ENCODE results near the gene WWOX. TPM values are rescaled to one million over a fixed set of nuclear protein-coding genes. Genes with fewer than 3 reads are reported as not detected.

The WWOX gene
- total and polyA plus RNA-seq, 2 of the 4 experiments (the other 2 are of a cell fraction), result 2.7 to 5.4 TPM

GRCh38 chr16:79172976-79173500 is 1073.6 kb downstream of the WWOX start:
- dilution Hi-C loops (cut with HindIII; ENCODE audit: low sequenced_read_pairs, unreplicated experiment), result no loop called here

More at GRCh38 chr16:79172976-79173500, 1073.6 kb downstream of the WWOX start:
- Histone ChIP-seq H2BK20ac (ENCODE audit: low read depth, low read length) (no peak overlapping the region), H2BK5ac (ENCODE audit: low read depth, low read length, poor library complexity, severe bottlenecking) (no peak overlapping the region), H4K8ac (ENCODE audit: low read depth in 2 of 2, low read length in 2 of 2) (no peak overlapping the region), H3K9me1 (ENCODE audit: insufficient read depth, low read length) (no peaks in the 10 kb centered on the region), H3K27me3 (ENCODE audit: control insufficient read depth, insufficient read depth, low read length) (no peaks in the 10 kb centered on the region), H3K14ac (replicated peaks; ENCODE audit: low read depth, low read length) (no peak overlapping the region), H2BK15ac (ENCODE audit: low read depth, low read length) (no peak overlapping the region), H3K9ac (ENCODE audit: low read depth, low read length) (no peak overlapping the region), H2AK9ac (replicated peaks; ENCODE audit: low read depth, low read length, poor library complexity) (no peak overlapping the region), H2AK5ac (ENCODE audit: low read depth, low read length) (no peak overlapping the region), H3K56ac (ENCODE audit: extremely low read depth, insufficient read depth, low read length) (no peak overlapping the region), H3K4ac (ENCODE audit: low read depth, low read length) (no peak overlapping the region), H3K79me1 (ENCODE audit: low read depth in 1 of 2, low read length in 2 of 2) (no peaks in the 10 kb centered on the region), H3K9me3 (ENCODE audit: control insufficient read depth, insufficient read depth, low read length) (peaks cover 36% of the 10 kb centered on the region), H2AFZ (replicated peaks; ENCODE audit: low read length, poor library complexity) (no peak overlapping the region), H2BK120ac (ENCODE audit: low read depth, low read length) (no peak overlapping the region), H4K91ac (ENCODE audit: insufficient read depth, low read depth, low read length) (no peak overlapping the region), H3K27ac (ENCODE audit: insufficient read depth, low read length) (no peak overlapping the region), H3K36me3 (ENCODE audit: control insufficient read depth, insufficient read depth, low read length) (no peaks in the 10 kb centered on the region), H3K23ac (ENCODE audit: low read depth, low read length) (no peak overlapping the region), H3K18ac (ENCODE audit: low read depth, low read length) (no peak overlapping the region), H4K20me1 (ENCODE audit: insufficient read depth, low read length) (no peaks in the 10 kb centered on the region), H4K5ac (ENCODE audit: low read depth, low read length) (no peak overlapping the region), H3K4me1 (ENCODE audit: control insufficient read depth, insufficient read depth, low read length) (no peaks in the 10 kb centered on the region), H3K4me3 (ENCODE audit: insufficient read depth, low read depth, low read length) (no peak overlapping the region), H3K4me2 (ENCODE audit: low read depth, low read length) (no peak overlapping the region)
- TF ChIP-seq RAD21 (IDR thresholded peaks at IDR 0.05; ENCODE audit: low read length) (no peak), MXI1 (IDR thresholded peaks at IDR 0.05; ENCODE audit: borderline replicate concordance, low read depth, low read length) (no peak), NFE2L2 (IDR thresholded peaks at IDR 0.05; ENCODE audit: low read depth, low read length) (no peak), MAZ (IDR thresholded peaks at IDR 0.05; ENCODE audit: borderline replicate concordance, low read depth, low read length) (no peak), CHD1 (IDR thresholded peaks at IDR 0.05; ENCODE audit: low read depth, low read length) (no peak), ELK1 (IDR thresholded peaks at IDR 0.05; ENCODE audit: borderline replicate concordance, low read depth, low read length) (no peak), MAFK (IDR thresholded peaks at IDR 0.05; ENCODE audit: low read depth, low read length) (no peak), BHLHE40 (IDR thresholded peaks at IDR 0.05; ENCODE audit: low read depth, low read length) (no peak), FOS (IDR thresholded peaks at IDR 0.05; ENCODE audit: low read depth, low read length) (no peak), SMC3 (IDR thresholded peaks at IDR 0.05; ENCODE audit: low read depth, low read length) (no peak), RCOR1 (IDR thresholded peaks at IDR 0.05; ENCODE audit: insufficient replicate concordance, low read length) (no peak), POLR2A (IDR thresholded peaks at IDR 0.05; ENCODE audit: low read depth, low read length) (no peak), CEBPB (IDR thresholded peaks at IDR 0.05; ENCODE audit: low read depth, low read length) (no peak)
- TF ChIP-seq, protein P1, sequence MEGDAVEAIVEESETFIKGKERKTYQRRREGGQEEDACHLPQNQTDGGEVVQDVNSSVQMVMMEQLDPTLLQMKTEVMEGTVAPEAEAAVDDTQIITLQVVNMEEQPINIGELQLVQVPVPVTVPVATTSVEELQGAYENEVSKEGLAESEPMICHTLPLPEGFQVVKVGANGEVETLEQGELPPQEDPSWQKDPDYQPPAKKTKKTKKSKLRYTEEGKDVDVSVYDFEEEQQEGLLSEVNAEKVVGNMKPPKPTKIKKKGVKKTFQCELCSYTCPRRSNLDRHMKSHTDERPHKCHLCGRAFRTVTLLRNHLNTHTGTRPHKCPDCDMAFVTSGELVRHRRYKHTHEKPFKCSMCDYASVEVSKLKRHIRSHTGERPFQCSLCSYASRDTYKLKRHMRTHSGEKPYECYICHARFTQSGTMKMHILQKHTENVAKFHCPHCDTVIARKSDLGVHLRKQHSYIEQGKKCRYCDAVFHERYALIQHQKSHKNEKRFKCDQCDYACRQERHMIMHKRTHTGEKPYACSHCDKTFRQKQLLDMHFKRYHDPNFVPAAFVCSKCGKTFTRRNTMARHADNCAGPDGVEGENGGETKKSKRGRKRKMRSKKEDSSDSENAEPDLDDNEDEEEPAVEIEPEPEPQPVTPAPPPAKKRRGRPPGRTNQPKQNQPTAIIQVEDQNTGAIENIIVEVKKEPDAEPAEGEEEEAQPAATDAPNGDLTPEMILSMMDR (conservative IDR thresholded peaks at IDR 0.05; ENCODE audit: low read depth, low read length), result no peak
- TF ChIP-seq, protein P2, sequence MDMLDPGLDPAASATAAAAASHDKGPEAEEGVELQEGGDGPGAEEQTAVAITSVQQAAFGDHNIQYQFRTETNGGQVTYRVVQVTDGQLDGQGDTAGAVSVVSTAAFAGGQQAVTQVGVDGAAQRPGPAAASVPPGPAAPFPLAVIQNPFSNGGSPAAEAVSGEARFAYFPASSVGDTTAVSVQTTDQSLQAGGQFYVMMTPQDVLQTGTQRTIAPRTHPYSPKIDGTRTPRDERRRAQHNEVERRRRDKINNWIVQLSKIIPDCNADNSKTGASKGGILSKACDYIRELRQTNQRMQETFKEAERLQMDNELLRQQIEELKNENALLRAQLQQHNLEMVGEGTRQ (IDR thresholded peaks at IDR 0.05; ENCODE audit: low read depth, low read length), result no peak
- POLR2A ChIA-PET (ENCODE audit: unreplicated experiment), result no interaction called here
- CTCF ChIA-PET, result no interaction called here
- intact Hi-C loops (cut with micrococcal nuclease) (no loop called here), in situ Hi-C loops (cut with MboI; ENCODE audit: low sequenced_read_pairs) (no loop called here)
- DNase-seq (no peak), ATAC-seq (ENCODE audit: low read depth) (no peak)
- BruUV-seq (replicated peaks), result no TSS peak
- WGBS, 2 experiments (ENCODE audit: extremely low coverage in 2 of 2, insufficient read length in 1 of 2), result no CpG with 5 or more reads among the region's 4 CpGs
